HUDEP-2 (cell line): ENCODE data around the gene KRTAP29-1.
"Not testable (repeated sequence)": the region's sequence is repeated elsewhere in the genome, so short reads cannot be mapped to it uniquely, and the experiment has no call there.

ENCODE experiments used
- DNase-seq, 76 experiments: peaks; one replicate each; lab custom pipeline; 2025; ENCODE audit not compliant: unreplicated experiment in 76 of 76; lab: John Stamatoyannopoulos, UW

KRTAP29-1 gene

DNA sequence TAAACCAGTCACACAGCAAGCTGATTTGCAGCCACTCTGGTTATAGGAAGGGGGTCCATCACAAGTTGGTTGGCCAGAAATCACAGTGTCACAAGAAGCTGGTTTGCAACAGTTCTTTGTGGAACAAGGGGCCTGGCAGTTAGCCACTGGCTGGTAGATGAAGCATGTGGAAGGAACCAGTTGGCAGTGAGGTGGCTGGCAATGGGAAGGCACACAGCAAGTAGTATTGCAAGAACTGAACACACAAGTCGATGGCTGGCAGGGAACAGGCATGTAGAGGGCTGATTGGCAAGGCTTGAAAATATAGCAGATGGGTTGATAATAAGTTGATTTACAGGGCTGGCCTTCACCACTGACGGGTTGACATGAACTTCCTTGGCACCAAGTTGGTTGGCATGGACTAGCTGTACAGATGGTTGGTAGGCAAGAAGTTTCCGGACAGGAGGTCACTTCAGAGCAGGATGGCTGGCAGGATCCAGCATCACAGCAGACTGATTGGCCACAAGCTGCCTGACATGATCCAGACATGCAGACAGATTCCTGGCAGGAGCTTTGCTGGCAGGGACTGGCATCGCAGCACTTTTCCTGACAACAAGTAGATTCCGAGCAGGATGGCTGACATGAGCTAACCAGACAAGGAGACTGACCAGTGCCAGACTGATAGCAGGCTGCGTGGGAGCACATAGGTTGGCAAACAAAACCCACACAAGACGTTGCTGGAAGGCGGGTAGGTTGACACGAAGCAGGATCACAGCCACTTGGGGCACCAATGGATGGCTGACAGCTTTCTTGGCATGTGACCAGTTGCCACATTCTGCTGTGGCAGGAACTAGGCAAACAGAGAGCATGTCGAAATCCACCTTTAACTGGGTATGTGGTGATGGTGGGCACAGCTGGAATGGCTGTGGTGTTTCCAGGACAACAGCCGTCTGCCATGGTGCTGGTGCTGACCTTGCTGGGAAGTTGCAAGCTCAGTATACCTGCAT is at the start of gene KRTAP29-1:
Gene KRTAP29-1 (minus strand): TSS at position 936 of the 986 bp plus-strand sequence. CDS start 0 bp downstream, at position 936.
- no peak for DNase-seq

GRCh38 chr17:41351177-41351576 is 48.5 kb upstream of the KRTAP29-1 start:
- DNase-seq = no peak

DNA sequence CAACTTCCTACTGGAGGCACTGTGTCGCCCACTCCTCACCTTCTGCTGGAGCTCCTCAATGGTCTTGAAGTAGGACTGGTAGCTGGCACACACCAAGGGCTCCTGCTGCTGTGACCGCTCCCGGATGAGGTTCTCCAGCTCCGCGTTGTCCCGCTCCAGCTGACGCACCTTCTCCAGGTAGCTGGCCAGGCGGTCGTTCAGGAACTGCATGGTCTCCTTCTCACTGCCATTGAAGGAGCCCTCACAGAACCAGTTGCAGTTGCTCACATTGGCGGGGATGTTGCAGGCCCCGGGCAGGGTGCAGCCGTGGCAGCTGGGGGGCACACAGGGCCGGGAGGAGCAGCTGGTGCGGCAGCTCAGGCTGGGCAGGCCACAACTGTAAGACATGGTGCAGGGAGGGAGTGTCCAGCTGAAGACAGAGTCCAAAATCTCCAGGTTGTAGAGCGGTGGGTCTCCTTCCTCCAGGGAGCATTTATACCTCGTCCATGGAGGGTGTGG is 47.8 kb upstream of the KRTAP29-1 start, which contains the start of gene KRT33A:
Gene KRT33A (minus strand): TSS at position 448 of the 498 bp plus-strand sequence. CDS start 61 bp downstream, at position 387.
- DNase-seq = not testable (repeated sequence)

DNA sequence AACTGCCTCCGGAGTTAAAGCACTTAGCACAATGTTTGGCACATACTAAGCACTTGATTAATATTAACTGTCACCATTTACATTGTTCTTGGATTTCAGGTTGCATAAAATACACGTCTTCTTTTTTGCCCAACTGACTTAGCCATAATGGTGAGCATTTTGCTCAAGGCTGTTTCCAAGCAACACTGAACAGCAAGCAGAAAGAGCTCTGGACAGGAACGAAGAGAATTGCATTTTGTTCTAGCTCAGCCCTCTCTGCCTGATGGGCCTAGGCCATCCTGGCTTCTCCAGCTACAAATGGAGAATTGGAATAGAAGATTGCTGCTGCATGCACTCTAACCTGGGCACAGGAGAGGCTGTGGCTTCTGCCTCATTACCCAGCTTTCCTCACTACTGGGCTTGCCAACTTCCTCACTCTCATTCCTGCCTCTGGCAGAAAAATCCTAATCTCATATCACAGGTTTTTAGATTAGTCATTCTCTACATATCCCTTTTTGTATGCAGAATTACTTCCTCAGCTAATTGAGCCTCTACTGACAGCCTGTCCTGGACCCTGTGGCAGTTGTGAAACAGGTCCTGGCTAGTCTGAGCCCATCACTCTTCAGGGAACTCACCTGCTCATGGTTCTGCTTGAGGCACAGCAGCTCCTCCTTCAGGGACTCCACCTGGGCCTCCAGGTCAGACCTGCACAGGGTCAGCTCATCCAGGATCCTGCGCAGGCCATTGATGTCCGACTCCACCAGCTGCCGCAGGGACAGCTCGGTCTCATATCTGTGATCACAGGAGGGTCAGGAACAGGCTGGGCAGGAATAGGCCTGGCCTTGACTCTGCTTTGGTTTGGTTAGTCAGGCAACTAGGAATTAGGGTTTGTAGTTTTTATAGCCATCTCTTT is 45.5 kb upstream of the KRTAP29-1 start:
- DNase-seq = no peak

DNA sequence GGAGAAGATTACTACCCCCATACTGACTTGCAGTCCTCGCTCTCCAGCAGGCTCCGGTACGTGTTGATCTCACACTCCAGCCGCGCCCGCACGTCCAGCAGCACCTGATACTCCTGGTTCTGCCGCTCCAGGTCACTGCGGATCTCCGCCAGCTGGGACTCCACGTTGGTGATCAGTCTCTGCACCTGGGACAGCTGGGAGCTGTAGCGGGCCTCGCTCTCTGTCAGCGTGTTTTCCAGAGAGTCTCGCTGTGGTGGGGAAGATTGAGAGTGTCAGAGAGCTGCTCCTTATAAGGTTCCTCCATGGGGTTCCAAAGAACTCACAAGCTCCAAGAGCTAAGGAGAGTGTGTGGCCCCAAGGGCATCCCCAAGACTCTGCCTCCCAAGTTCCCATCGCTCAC is 43.8 kb upstream of the KRTAP29-1 start:
- not testable (repeated sequence) for DNase-seq

GRCh38 chr17:41345992-41346391 is 43.3 kb upstream of the KRTAP29-1 start:
- DNase-seq = no peak

DNA sequence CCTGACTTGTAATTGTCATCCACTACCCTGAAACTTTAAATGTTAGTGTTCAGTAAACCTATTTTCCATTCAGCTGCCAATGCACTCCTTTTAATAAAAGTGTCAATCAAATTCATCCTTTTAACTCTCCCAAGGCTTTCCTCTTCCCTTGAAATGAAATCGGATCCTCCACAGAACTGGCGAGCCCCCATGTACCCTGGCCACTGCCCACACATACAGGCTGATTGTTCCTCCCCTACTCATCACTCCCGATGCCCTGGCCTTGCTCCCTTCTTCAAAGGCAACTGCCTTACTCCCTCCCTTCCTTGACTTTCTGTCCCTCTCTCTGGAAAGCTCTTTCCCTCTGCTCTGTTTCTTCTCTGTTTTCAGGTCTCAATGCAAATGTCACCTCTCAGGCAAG is 40.4 kb upstream of the KRTAP29-1 start:
- no peak for DNase-seq

- DNase-seq = no peak
Observed at GRCh38 chr17:41340934-41341861, 38.5 kb upstream of the KRTAP29-1 start.

GRCh38 chr17:41340494-41340893 is 37.8 kb upstream of the KRTAP29-1 start:
- no peak for DNase-seq

GRCh38 chr17:41339571-41340172 is 37.0 kb upstream of the KRTAP29-1 start:
- DNase-seq = no peak

DNA sequence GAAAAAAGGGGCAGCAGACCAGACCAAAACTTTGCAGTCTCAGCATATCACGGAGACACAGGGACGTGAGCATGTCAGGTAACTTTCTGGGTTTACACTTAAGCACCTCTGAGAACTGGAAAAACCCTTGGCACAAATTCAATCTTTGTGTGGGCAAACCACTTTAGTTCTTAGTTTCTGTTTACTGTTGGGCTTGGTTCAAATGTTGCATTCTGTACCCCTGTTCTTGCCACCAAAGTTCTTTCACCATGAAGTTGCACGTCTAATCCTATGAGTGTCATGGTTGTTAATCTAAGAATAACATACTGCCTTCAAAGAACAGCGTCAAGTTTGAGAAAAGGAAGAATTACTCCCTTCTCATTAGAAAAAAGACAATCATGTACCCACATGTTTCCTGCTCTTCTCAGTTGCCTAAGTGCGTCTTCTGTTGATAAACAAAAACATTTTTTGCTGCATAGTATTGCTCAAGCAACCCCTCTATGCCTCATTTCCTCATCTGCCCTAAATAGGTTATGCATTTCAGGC is 36.4 kb upstream of the KRTAP29-1 start:
- no peak for DNase-seq

DNA sequence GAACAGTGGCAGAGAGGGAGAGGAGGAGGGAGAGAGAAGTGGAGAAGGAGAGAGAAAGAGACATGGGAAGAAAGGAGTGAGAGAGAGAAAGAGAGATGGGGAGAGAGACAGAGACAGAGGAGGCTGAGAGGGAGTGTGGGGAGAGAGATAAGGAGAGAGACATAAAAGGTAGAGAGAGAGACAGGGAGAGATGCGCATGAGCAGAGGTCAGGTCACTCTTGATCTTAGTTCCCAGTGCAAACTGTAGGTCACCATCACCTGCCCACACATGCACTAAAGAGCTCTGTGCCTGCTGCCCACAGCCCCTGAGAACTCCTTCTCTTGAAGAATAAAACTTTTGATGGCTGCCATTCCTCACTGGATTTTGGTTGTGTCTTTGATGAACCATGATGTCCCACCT is 33.1 kb upstream of the KRTAP29-1 start:
- DNase-seq = no peak

GRCh38 chr17:41334385-41335305 is 32.0 kb upstream of the KRTAP29-1 start:
- no peak for DNase-seq

DNA sequence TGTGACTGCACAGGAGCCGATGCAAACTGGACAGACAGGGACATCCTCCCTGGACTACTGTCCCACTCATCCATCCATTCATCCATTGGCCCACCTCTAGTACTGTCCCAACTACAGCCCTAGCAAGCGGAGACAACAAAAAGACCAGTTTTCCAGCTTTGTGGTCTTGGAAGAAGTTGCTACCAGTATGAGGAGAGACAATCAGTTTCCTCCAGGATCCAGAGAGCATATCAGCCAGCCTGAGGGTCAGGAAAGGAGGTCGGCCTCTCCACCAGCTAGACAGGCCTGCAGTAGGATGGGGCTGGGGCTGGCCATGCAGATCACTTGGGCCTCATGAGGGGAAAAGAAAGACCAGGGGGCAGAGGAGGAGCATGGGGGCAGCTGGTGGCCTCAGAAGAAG is 31.2 kb upstream of the KRTAP29-1 start:
- no peak for DNase-seq

- no peak for DNase-seq
Observed at GRCh38 chr17:41333098-41333497, 30.4 kb upstream of the KRTAP29-1 start.

DNA sequence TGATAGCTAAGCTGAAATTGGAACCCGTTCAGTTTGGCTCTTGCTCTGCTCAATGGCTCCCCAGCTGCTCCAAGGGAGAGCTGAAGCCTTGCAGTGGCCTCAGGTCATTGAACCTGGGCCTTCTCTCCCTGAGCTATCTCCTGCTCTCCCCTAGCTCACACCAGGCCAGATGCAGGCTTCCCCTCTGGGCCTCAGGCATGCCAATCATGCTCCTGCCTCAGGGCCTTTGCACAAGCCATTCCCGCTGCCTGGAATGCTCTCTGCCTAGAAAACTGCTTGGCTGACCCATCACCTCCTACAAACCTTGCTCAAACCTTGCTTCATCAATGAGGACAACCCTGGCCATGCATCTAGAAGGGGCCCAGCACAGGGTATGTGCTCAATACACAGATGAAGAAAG is 29.6 kb upstream of the KRTAP29-1 start:
- no peak for DNase-seq

GRCh38 chr17:41331606-41332005 is 29.0 kb upstream of the KRTAP29-1 start:
- DNase-seq = no peak

DNA sequence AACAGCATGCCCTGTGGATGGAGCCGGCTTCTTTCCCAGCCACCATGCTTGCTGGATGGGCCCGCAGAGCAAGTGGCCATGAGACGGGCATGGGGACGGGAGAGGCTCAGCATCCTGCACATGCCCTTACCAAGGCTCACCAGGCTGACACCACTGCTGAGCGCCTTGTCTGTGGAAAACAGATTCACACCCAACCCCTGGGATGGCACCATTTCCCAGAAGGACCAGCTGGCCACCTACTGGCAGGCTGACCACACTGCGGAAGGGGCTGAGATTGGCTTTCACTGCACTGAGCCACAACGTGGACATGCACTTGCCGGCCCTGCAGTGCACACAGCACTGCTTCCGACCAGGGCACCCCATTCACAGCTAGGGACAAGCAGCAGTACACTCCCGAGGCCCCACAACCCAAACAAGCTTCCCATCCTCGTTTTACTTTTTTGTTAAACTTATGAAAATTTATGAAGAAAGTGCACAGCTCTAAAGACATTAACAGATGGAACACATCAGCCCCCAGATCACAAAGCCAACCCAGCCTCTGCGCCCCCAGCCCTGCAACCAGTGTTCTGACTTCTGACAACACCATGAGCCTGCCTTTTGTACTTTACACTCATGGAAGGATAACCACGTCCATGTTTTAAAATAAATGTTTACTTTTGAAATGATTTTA is 26.8 kb upstream of the KRTAP29-1 start:
- peak in 22 of 76 experiments; percentile 2 to 49 (median 8) for DNase-seq
